Mucosa of descending colon (tissue), 3 donors: ENCODE data around the gene INPP4A. TPM values are rescaled to one million over a fixed set of nuclear protein-coding genes. Genes with fewer than 3 reads are reported as not detected.

Experiments used
- ATAC-seq: fragments of 200-7000 bp; cut with Tn5 transposase; one replicate; pipeline ENCODE4 v1.9.1; 2020; ENCODE audit warnings: mild to moderate bottlenecking, moderate library complexity
- DNase-seq, 3 donors: peaks; one replicate each; pipeline ENCODE4 v3.0.0-alpha.2; 2020
- H3K36me3 ChIP-seq: fragments of 200-600 bp; one replicate; pipeline ENCODE4 v1.8.0; 2021; ENCODE audit warnings: low read depth, mild to moderate bottlenecking
- H3K4me1 ChIP-seq: fragments of 200-600 bp; one replicate; pipeline ENCODE4 v1.8.0; 2021; ENCODE audit warnings: low read depth, mild to moderate bottlenecking
- H3K4me3 ChIP-seq: fragments of 200-600 bp; one replicate; pipeline ENCODE4 v1.8.0; 2021; ENCODE audit warnings: mild to moderate bottlenecking
- H3K9me3 ChIP-seq: fragments of 200-600 bp; one replicate; pipeline ENCODE4 v1.8.0; 2021; ENCODE audit warnings: mild to moderate bottlenecking
- CTCF ChIP-seq: fragments of 200-600 bp; IDR thresholded peaks from one replicate; pipeline ENCODE4 v1.8.0; 2022; ENCODE audit warnings: antibody characterized with exemption, mild to moderate bottlenecking
- intact Hi-C, 2 donors: fragments of 100-400 bp; cut with DNase I in 1 of 2; cut with micrococcal nuclease in 1 of 2; formaldehyde crosslinking; loops; one replicate each; pipeline versions ENCODE4 v1.11.0 to v1.11.1; 2022; cut with DNase I, micrococcal nuclease
- total RNA-seq, 3 donors: library from RNA; stranded (reverse); fragmentation: NEBNext Ultra II Directional in 2 of 3; extraction: Animal tissue kit (Norgen Biotek cat#: 25700) in 2 of 3; gene quantifications; one replicate each; pipeline versions ENCODE4 v1.2.1 to v1.2.4, GENCODE V29; 2021 to 2023
- donor health status: DM: no; HTN: no; CAD: no; lungs with moderate emphysema.
- donor health status: DM: no; HTN: no; CAD: no.
- donor health status: DM: no; HTN: yes; CAD: no.

The INPP4A gene
- total RNA-seq, 3 donors from 2014 or later = 18.2 to 39.8 (median 19.1) TPM

- intact Hi-C loops = no loop called here
- no peak for TF ChIP-seq CTCF
- DNase-seq (no peak), ATAC-seq (no peak)
- no peaks in the 10 kb centered on the region for H3K36me3 ChIP-seq
- no peak overlapping the region for H3K4me3 ChIP-seq
- H3K9me3 ChIP-seq = no peaks in the 10 kb centered on the region
- no peaks in the 10 kb centered on the region for H3K4me1 ChIP-seq
These were observed 132.1 kb downstream of the INPP4A start for GRCh38 chr2:98576666-98577312.

DNA sequence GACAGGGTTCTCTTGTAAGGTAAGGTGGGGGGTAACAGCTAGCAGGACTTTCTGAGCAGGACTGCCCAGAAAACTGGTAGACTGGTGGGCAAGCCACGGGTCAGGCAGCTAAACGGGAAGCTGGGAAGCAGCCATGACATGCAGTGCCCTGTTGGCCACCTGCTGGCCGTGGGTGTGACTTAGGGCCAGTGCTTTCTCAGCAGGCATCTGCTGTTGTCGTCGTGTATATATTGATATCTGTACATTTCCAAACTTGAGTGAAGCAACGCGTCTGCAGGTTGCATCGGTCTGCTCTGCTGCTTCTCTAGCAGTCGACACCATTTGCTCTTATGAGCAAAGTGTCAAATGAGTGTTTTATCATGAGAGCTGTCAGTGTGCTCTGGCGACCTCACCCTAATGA lies 132.7 kb downstream of the INPP4A start:
- Histone ChIP-seq H3K4me1 (no peaks in the 10 kb centered on the region), H3K4me3 (no peak overlapping the region), H3K9me3 (no peaks in the 10 kb centered on the region), H3K36me3 (no peaks in the 10 kb centered on the region)
- no peak for TF ChIP-seq CTCF
- ATAC-seq = no peak
- DNase-seq = no peak
- intact Hi-C loops = no loop called here

DNA sequence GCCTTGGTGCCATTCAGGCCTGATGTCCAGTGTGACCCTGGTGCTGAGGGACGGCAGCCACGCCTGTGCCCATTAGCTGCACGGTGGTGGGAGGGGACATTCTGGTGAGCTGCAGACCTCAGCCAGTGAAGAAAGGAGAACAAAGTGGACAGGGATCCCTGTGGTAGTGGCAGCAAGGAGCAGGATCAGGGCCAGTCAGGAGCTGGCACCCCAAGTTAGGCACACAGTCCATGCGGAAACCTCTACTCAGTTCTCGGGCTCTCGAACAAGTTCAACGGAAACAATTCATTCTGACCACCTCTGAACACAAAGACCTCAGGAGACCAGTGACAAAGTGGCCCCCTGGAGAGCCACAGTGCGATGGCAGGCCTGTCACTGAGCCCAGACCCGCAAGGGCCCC lies 133.6 kb downstream of the INPP4A start:
- no peaks in the 10 kb centered on the region for H3K9me3 ChIP-seq
- no peak for DNase-seq
- TF ChIP-seq CTCF = no peak
- intact Hi-C loops = no loop called here
- H3K4me3 ChIP-seq = no peak overlapping the region
- no peak for ATAC-seq
- H3K36me3 ChIP-seq = no peaks in the 10 kb centered on the region
- H3K4me1 ChIP-seq = no peaks in the 10 kb centered on the region

GRCh38 chr2:98579926-98580325 lies 135.3 kb downstream of the INPP4A start:
- H3K4me1 ChIP-seq = peaks cover 9% of the 10 kb centered on the region
- intact Hi-C loops = no loop called here
- H3K36me3 ChIP-seq = no peaks in the 10 kb centered on the region
- no peaks in the 10 kb centered on the region for H3K9me3 ChIP-seq
- no peak overlapping the region for H3K4me3 ChIP-seq
- ATAC-seq = no peak
- no peak for DNase-seq
- TF ChIP-seq CTCF = no peak

DNA sequence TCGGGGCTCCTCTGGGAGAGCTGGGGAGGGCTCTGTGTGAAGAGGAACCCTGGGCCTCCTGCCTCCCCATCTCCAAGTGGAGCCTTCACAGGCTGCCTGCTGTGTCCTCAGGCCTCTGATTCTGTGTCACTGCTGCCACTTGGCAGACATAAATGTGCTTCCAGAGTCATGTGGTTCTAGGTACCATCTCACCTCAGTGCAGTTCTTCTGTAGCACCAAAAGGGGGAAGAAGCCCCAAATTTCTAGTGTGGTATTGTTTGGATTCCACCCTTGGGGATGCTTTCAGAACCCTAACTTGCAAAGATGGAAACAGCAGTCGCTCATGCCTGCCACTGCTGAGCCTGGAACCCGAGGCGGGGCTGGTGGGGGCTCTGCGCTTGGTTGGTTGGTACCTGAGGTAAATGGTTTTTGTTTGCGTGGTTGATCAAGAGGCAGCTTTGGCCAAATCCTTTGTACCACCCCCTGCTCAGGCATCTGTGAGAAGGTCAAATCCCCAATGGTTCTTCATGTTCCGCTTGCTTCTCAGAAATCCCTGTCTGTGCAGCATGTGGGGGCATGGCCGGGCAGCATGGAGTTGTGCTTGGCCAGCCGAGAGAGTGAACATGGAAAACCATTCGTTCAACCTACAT lies 136.1 kb downstream of the INPP4A start:
- no peak for DNase-seq
- no peaks in the 10 kb centered on the region for H3K9me3 ChIP-seq
- no peak for TF ChIP-seq CTCF
- peaks cover 9% of the 10 kb centered on the region for H3K4me1 ChIP-seq
- H3K36me3 ChIP-seq = no peaks in the 10 kb centered on the region
- intact Hi-C loops = no loop called here
- no peak overlapping the region for H3K4me3 ChIP-seq
- no peak for ATAC-seq
